ENCODE results near the gene HFE. TPM values are rescaled to one million over a fixed set of nuclear protein-coding genes. Genes with fewer than 3 reads are reported as not detected.
"Not testable (repeated sequence)": the region's sequence is repeated elsewhere in the genome, so short reads cannot be mapped to it uniquely, and the experiment has no call there.

The HFE gene
- total RNA-seq = 10 to 100 TPM in 1 of 2 donors, 1 to 10 TPM in 1; 8.2 to 12.0 TPM
- long read RNA-seq, full-length matches to known transcripts = 6 of 10 reads
- long read RNA-seq, partial matches to known transcripts = 2 of 10 reads
- long read RNA-seq, other reads (novel, unspliced or antisense) = 2 of 10 reads

- intact Hi-C loops (cut with DNase I, micrococcal nuclease) = no loop called here
- ATAC-seq (peak; percentile 86), DNase-seq (peak; percentile 63 to 72)
These were observed at the start of gene HFE for GRCh38 chr6:26087284-26088115. Gene HFE, plus strand, starts transcription at chr6:26087429. Its CDS starts 12 bp downstream, at chr6:26087441.

GRCh38 chr6:26041946-26042345 lies 45.3 kb upstream of the HFE start:
- DNase-seq = no peak
- ATAC-seq = no peak
- intact Hi-C loops (cut with DNase I, micrococcal nuclease) = no loop called here

GRCh38 chr6:26043384-26044139 lies 43.7 kb upstream of the HFE start:
- ATAC-seq (peak; percentile 71), DNase-seq (peak; percentile 66 to 77)
- intact Hi-C loops (cut with DNase I, micrococcal nuclease) = no loop called here

GRCh38 chr6:26044140-26045064 lies 42.8 kb upstream of the HFE start:
- intact Hi-C loops (cut with DNase I, micrococcal nuclease) = no loop called here
- DNase-seq (peak in 1 of 2 donors; percentile 52), ATAC-seq (peak; percentile 21)

- intact Hi-C loops (cut with DNase I, micrococcal nuclease) = no loop called here
- ATAC-seq (peak; percentile 73), DNase-seq (peak; percentile 77 to 88)
These were observed 41.9 kb upstream of the HFE start for GRCh38 chr6:26045065-26045927.

GRCh38 chr6:26045928-26046368 lies 41.3 kb upstream of the HFE start:
- ATAC-seq (no peak), DNase-seq (no peak)
- intact Hi-C loops (cut with DNase I, micrococcal nuclease) = no loop called here

- DNase-seq; ATAC-seq; intact Hi-C loops (cut with DNase I, micrococcal nuclease): not testable (repeated sequence)
These were observed 39.9 kb upstream of the HFE start for GRCh38 chr6:26047329-26047728.

GRCh38 chr6:26048590-26048989 lies 38.6 kb upstream of the HFE start:
- no peak for ATAC-seq
- DNase-seq = no peak
- intact Hi-C loops (cut with DNase I, micrococcal nuclease) = no loop called here

GRCh38 chr6:26051665-26052310 lies 35.4 kb upstream of the HFE start:
- intact Hi-C loops (cut with DNase I, micrococcal nuclease) = no loop called here

GRCh38 chr6:26052762-26053250 lies 34.4 kb upstream of the HFE start:
- DNase-seq = peak in 1 of 2 donors; percentile 36
- intact Hi-C loops (cut with DNase I, micrococcal nuclease) = not testable (repeated sequence)
- ATAC-seq = peak; percentile 25

More at GRCh38 chr6:26051665-26052310, 35.4 kb upstream of the HFE start:
- ATAC-seq (no peak), DNase-seq (no peak)

GRCh38 chr6:26053992-26054780 lies 33.0 kb upstream of the HFE start:
- intact Hi-C loops (cut with DNase I, micrococcal nuclease) = no loop called here
- no peak for DNase-seq
- peak; percentile 0 for ATAC-seq

- DNase-seq = peak; percentile 86 to 92
- peak; percentile 59 for ATAC-seq
- intact Hi-C loops (cut with DNase I, micrococcal nuclease) = no loop called here
These were observed 32.2 kb upstream of the HFE start for GRCh38 chr6:26054781-26055718.

GRCh38 chr6:26055719-26056582 lies 31.3 kb upstream of the HFE start:
- DNase-seq = peak; percentile 91 to 92
- peak; percentile 72 for ATAC-seq
- intact Hi-C loops (cut with DNase I, micrococcal nuclease) = no loop called here
